GM23248 (cell line): ENCODE data around the gene PDZRN4. TPM values are rescaled to one million over a fixed set of nuclear protein-coding genes. Genes with fewer than 3 reads are reported as not detected.

Experiments used
- DNase-seq: peaks from one replicate; pipeline ENCODE4 v3.0.0-alpha.2; 2015
- H2AFZ ChIP-seq: fragments of 200-600 bp; sonication (generic); 2 replicates; pipeline ENCODE4 v1.6.1; 2016; ENCODE audit warnings: antibody characterized with exemption
- H3F3A ChIP-seq: fragments of 200-600 bp; sonication (generic); 2 replicates; pipeline ENCODE4 v1.6.1; 2016; ENCODE audit warnings: mild to moderate bottlenecking, antibody characterized with exemption, mixed run types; ENCODE audit not compliant: insufficient read depth
- H3K27ac ChIP-seq: fragments of 200-600 bp; sonication (generic); 2 replicates; pipeline ENCODE4 v1.5.1; 2016; ENCODE audit warnings: mild to moderate bottlenecking
- H3K27me3 ChIP-seq: fragments of 200-600 bp; sonication (generic); replicated peaks from 2 replicates; pipeline ENCODE4 v1.6.1; 2016; ENCODE audit warnings: mild to moderate bottlenecking; ENCODE audit not compliant: insufficient read depth
- H3K36me3 ChIP-seq: fragments of 200-600 bp; sonication (generic); 2 replicates; pipeline ENCODE4 v1.6.1; 2016; ENCODE audit warnings: low read depth, mild to moderate bottlenecking
- H3K4me1 ChIP-seq: fragments of 200-600 bp; sonication (generic); 2 replicates; pipeline ENCODE4 v1.6.1; 2016; ENCODE audit warnings: mild to moderate bottlenecking; ENCODE audit not compliant: insufficient read depth
- H3K4me2 ChIP-seq: fragments of 200-600 bp; sonication (generic); one replicate; pipeline ENCODE4 v1.6.1; 2016; ENCODE audit warnings: mild to moderate bottlenecking; ENCODE audit not compliant: unreplicated experiment
- H3K4me3 ChIP-seq: fragments of 200-600 bp; sonication (generic); 2 replicates; pipeline ENCODE4 v1.5.1; 2016; ENCODE audit warnings: mild to moderate bottlenecking
- H3K79me2 ChIP-seq: fragments of 200-600 bp; sonication (generic); 2 replicates; pipeline ENCODE4 v1.6.1; 2016; ENCODE audit warnings: mild to moderate bottlenecking; ENCODE audit not compliant: insufficient read depth
- H3K9ac ChIP-seq: fragments of 200-600 bp; sonication (generic); 2 replicates; pipeline ENCODE4 v1.6.1; 2016; ENCODE audit warnings: mild to moderate bottlenecking
- H3K9me2 ChIP-seq: fragments of 200-600 bp; sonication (generic); 2 replicates; pipeline ENCODE4 v1.6.1; 2016; ENCODE audit warnings: mixed run types, mild to moderate bottlenecking, moderate library complexity; ENCODE audit not compliant: insufficient read depth
- H3K9me3 ChIP-seq: fragments of 200-600 bp; sonication (generic); one replicate; pipeline ENCODE4 v1.6.1; 2017; ENCODE audit warnings: low read depth
- H4K20me1 ChIP-seq: fragments of 200-600 bp; sonication (generic); 2 replicates; pipeline ENCODE4 v1.6.0; 2016; ENCODE audit not compliant: insufficient read depth
- EZH2 ChIP-seq: fragments of 200-600 bp; sonication (generic); IDR thresholded peaks from 2 replicates; pipeline ENCODE4 v1.6.1; 2018; ENCODE audit warnings: antibody characterized with exemption, mild to moderate bottlenecking; ENCODE audit not compliant: insufficient read depth, poor library complexity, severe bottlenecking
- EZH2phosphoT487 ChIP-seq: fragments of 200-600 bp; sonication (generic); IDR thresholded peaks from 2 replicates; pipeline ENCODE4 v1.6.1; 2018; ENCODE audit warnings: antibody characterized with exemption, moderate library complexity, mild to moderate bottlenecking, low read depth; ENCODE audit not compliant: insufficient read depth
- WGBS, 2 experiments: methylation state at CpG; one replicate each; pipeline ENCODE4 v1.1.6; 2015 to 2017; ENCODE audit warnings: low lambda C conversion rate in 2 of 2, low coverage in 1 of 2; ENCODE audit errors: missing lambda C conversion rate in 2 of 2; 5-methylcytosine and 5-hydroxymethylcytosine counted together
- in situ Hi-C: fragments of 300-500 bp; cut with MboI; formaldehyde crosslinking; loops from 2 replicates; pipeline ENCODE4 v1.15.0; 2020
- polyA plus RNA-seq: library from polyadenylated mRNA; unstranded; fragments of >200 nt; fragmentation: Nextera tagmentation; extraction: Ambion mirVana; gene quantifications from 2 replicates; pipeline ENCODE4 v1.2.1, GENCODE V29; 2016
- total RNA-seq: library from RNA; depleted of rRNA; stranded (reverse); fragments of >200 nt; shearing (Covaris generic); gene quantifications from 2 replicates; pipeline ENCODE4 v1.2.3, GENCODE V29; 2014

The PDZRN4 gene
- total and polyA plus RNA-seq, 2 experiments from 2014 or later = not detected

DNA sequence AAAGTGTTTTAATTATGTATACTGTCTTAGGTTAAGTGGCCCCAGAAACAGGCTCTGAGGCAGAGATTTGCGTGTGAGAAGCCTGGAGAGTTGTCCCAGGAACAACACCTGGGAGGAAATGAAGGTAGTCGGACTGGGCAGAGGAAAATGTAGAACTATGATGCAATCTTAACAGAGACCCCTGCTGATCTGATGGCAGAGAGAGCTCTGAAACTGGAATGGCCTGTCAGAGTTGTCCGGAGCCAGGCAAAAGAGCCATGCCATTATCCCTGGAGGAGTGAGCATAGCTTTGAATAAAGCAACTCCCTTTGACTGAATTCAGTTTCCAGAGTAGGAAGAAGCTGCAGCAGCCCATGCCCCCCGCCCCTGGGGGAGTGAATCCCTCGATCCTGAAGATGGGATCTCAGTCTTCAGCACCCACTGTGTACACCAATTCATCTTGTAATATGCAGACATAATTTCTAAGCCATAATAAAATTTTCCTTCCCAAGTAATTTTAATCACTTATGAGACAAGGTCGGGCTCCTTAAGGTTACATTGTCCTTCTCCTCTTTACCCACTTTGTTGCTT is 264.8 kb downstream of the PDZRN4 start:
- H3F3A ChIP-seq = no peaks in the 10 kb centered on the region
- in situ Hi-C loops = no loop called here
- H3K9me2 ChIP-seq = no peaks in the 10 kb centered on the region
- no peaks in the 10 kb centered on the region for H4K20me1 ChIP-seq
- no peak overlapping the region for H3K4me2 ChIP-seq
- 23 to 28% methylated on average over 4 to 6 of the region's 6 CpGs for WGBS, 2 experiments
- no peaks in the 10 kb centered on the region for H3K9me3 ChIP-seq
- no peak overlapping the region for H2AFZ ChIP-seq
- H3K4me1 ChIP-seq = no peaks in the 10 kb centered on the region
- no peak overlapping the region for H3K27ac ChIP-seq
- no peak overlapping the region for H3K9ac ChIP-seq
- no peaks in the 10 kb centered on the region for H3K27me3 ChIP-seq
- H3K4me3 ChIP-seq = no peak overlapping the region
- H3K36me3 ChIP-seq = no peaks in the 10 kb centered on the region
- no peaks in the 10 kb centered on the region for H3K79me2 ChIP-seq
- DNase-seq = no peak
- TF ChIP-seq EZH2 (no peak), EZH2phosphoT487 (no peak)

GRCh38 chr12:41453409-41453808 is 265.3 kb downstream of the PDZRN4 start:
- no peak for TF ChIP-seq EZH2
- TF ChIP-seq EZH2phosphoT487 = no peak
- no peaks in the 10 kb centered on the region for H3K9me2 ChIP-seq
- no peak overlapping the region for H3K27ac ChIP-seq
- H3K4me3 ChIP-seq = no peak overlapping the region
- H3K4me2 ChIP-seq = no peak overlapping the region
- H2AFZ ChIP-seq = no peak overlapping the region
- H3K9me3 ChIP-seq = no peaks in the 10 kb centered on the region
- no peaks in the 10 kb centered on the region for H3K36me3 ChIP-seq
- in situ Hi-C loops = no loop called here
- H3K9ac ChIP-seq = no peak overlapping the region
- H3K27me3 ChIP-seq = no peaks in the 10 kb centered on the region
- 52 to 62% methylated on average over 4 of the region's 4 CpGs for WGBS, 2 experiments
- no peaks in the 10 kb centered on the region for H4K20me1 ChIP-seq
- no peaks in the 10 kb centered on the region for H3F3A ChIP-seq
- no peaks in the 10 kb centered on the region for H3K4me1 ChIP-seq
- no peaks in the 10 kb centered on the region for H3K79me2 ChIP-seq
- no peak for DNase-seq

GRCh38 chr12:41459111-41459905 is 271.2 kb downstream of the PDZRN4 start:
- TF ChIP-seq EZH2 (no peak), EZH2phosphoT487 (no peak)
- DNase-seq = no peak
- Histone ChIP-seq H3K79me2 (no peaks in the 10 kb centered on the region), H3K4me3 (no peak overlapping the region), H3K9me2 (no peaks in the 10 kb centered on the region), H3K9me3 (no peaks in the 10 kb centered on the region), H3K9ac (no peak overlapping the region), H3F3A (no peaks in the 10 kb centered on the region), H2AFZ (no peak overlapping the region), H3K4me1 (no peaks in the 10 kb centered on the region), H3K4me2 (no peak overlapping the region), H3K36me3 (no peaks in the 10 kb centered on the region), H4K20me1 (no peaks in the 10 kb centered on the region), H3K27me3 (peaks cover 4% of the 10 kb centered on the region; the same call in 1 of the 2 replicates), H3K27ac (no peak overlapping the region)
- in situ Hi-C loops = no loop called here
- 3% methylated on average over 2 of the region's 2 CpGs for WGBS, 2 experiments

DNA sequence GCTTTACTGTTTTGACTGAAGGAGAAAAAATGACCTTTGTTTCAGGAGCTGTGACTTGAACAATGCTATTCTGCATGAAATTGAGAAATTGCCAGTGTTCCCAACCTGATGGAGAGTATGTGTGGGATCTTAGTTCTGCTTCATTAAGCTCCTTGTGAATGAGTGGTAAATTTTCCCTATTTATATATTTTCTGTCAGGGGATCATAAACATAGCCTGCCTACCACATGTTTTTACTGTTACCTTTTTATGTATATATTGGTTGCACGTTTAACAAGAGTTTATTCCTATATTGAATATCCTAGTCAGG is 271.7 kb downstream of the PDZRN4 start:
- H3K9ac ChIP-seq = no peak overlapping the region
- peaks cover 4% of the 10 kb centered on the region; the same call in 1 of the 2 replicates for H3K27me3 ChIP-seq
- in situ Hi-C loops = no loop called here
- no peak for DNase-seq
- no peaks in the 10 kb centered on the region for H3K79me2 ChIP-seq
- no peaks in the 10 kb centered on the region for H3K9me2 ChIP-seq
- H3K9me3 ChIP-seq = no peaks in the 10 kb centered on the region
- H3K4me1 ChIP-seq = no peaks in the 10 kb centered on the region
- H3K36me3 ChIP-seq = no peaks in the 10 kb centered on the region
- no peak overlapping the region for H2AFZ ChIP-seq
- no peak overlapping the region for H3K27ac ChIP-seq
- TF ChIP-seq EZH2phosphoT487 (no peak), EZH2 (no peak)
- no peaks in the 10 kb centered on the region for H4K20me1 ChIP-seq
- H3K4me3 ChIP-seq = no peak overlapping the region
- no peaks in the 10 kb centered on the region for H3F3A ChIP-seq
- WGBS, 2 experiments = 0 to 2% methylated on average over 1 of the region's 1 CpG
- no peak overlapping the region for H3K4me2 ChIP-seq
